ENCODE data around the gene ASB18.

The ASB18 gene

DNA sequence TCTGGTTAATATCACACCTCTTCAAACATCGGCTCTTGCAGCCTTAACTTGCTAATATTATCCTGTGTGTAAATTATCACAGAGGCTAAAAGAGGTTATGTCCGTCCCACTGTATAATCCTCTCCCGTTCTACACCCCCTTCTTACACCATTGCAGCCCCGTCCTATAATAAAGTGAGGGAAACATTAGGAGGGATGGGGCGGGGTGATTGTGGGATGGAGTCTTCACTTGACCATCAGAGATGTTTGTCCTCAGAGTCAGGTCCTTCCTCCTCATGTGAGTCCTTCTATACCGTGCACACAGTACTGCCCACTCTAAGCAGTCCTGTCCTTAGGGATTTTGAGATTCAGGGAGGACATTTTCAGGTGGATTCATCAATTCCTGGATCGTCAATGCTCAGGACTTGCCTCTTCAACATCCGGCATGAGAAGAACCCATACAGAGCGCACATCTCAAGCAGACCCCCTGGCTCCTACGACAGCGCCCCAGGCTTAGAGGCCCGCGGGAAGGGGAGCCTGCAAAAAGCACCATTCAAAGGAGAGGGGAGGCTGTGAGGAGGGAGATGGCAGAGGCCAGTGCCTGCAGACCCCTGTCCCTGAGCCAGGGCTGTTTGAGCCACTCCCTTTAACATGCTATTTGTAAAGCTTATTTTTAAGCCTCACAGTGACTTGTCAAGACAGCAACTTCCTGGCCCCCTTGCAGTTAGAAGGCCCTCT, 42.8 kb upstream of the ASB18 start:
- H3K9me3 ChIP-seq, result no peaks in the 10 kb centered on the region
- TF ChIP-seq, protein P1, sequence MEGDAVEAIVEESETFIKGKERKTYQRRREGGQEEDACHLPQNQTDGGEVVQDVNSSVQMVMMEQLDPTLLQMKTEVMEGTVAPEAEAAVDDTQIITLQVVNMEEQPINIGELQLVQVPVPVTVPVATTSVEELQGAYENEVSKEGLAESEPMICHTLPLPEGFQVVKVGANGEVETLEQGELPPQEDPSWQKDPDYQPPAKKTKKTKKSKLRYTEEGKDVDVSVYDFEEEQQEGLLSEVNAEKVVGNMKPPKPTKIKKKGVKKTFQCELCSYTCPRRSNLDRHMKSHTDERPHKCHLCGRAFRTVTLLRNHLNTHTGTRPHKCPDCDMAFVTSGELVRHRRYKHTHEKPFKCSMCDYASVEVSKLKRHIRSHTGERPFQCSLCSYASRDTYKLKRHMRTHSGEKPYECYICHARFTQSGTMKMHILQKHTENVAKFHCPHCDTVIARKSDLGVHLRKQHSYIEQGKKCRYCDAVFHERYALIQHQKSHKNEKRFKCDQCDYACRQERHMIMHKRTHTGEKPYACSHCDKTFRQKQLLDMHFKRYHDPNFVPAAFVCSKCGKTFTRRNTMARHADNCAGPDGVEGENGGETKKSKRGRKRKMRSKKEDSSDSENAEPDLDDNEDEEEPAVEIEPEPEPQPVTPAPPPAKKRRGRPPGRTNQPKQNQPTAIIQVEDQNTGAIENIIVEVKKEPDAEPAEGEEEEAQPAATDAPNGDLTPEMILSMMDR (IDR thresholded peaks at IDR 0.05; ENCODE audit: low read depth, low read length), result no peak
- H3K27me3 ChIP-seq, result peaks cover 17% of the 10 kb centered on the region
- H3K36me3 ChIP-seq, result no peaks in the 10 kb centered on the region
- no peak for DNase-seq
- no peaks in the 10 kb centered on the region for H3K4me1 ChIP-seq
- no peak overlapping the region for H3K4me3 ChIP-seq (ENCODE audit: low read depth, low read length)

DNA sequence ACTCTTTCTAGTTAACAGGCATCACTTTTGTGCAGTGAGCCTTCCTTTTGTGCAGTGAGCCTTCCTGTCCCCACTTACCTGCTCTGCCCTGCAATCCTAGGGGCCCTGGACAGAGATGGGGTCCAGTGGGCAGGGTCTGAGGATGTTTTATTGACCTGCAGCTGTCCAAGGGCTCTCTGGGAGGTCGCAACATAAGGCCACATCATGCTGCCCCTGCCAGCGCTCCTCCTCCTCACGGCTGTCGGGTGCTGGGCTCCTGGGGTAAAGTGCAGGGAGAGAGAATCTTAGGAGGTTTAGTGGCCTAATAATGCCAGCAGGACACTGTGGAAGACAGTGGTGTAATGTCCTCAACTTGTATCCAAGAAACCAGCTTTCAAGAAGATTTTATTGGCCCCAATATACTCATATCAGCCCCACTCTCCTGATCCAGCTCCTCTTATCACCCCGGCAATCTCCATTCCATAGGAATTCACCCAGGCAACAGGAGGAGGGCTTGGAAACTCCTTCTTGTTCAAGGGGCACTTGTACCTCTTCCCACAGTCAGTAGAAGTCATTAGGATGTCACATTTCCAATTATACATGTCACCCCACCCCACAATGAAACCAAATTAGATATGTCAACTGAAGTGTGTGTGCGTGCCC, 41.9 kb upstream of the ASB18 start:
- Histone ChIP-seq H3K4me3 (ENCODE audit: low read depth, low read length) (no peak overlapping the region), H3K36me3 (no peaks in the 10 kb centered on the region), H3K4me1 (no peaks in the 10 kb centered on the region), H3K27me3 (peaks cover 22% of the 10 kb centered on the region), H3K9me3 (no peaks in the 10 kb centered on the region)
- TF ChIP-seq, protein P1 (IDR thresholded peaks at IDR 0.05; ENCODE audit: low read depth, low read length), result no peak
- no peak for DNase-seq

DNA sequence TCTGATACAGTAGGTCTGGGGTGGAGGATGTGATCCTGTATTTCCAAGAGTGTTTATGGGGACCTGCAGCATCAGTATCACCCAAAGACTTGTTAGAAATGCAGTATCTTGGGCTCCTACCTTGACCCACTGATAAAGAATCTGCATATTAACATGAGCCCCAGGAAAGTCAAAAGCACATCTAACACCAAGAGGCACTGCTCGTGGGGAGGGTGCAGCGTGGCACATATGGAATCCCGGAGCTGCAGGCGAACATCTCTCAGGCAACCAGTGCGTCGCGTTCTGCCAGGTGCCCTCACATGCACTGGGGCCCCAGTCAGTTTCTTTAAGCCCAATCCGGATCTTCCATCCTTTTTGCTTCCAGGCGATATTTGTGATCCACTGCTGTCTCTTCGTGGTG, 41.3 kb upstream of the ASB18 start:
- no peaks in the 10 kb centered on the region for H3K36me3 ChIP-seq
- no peaks in the 10 kb centered on the region for H3K4me1 ChIP-seq
- DNase-seq, result no peak
- no peak overlapping the region for H3K4me3 ChIP-seq (ENCODE audit: low read depth, low read length)
- H3K27me3 ChIP-seq, result peaks cover 23% of the 10 kb centered on the region
- no peaks in the 10 kb centered on the region for H3K9me3 ChIP-seq
- TF ChIP-seq, protein P1 (IDR thresholded peaks at IDR 0.05; ENCODE audit: low read depth, low read length), result no peak

DNA sequence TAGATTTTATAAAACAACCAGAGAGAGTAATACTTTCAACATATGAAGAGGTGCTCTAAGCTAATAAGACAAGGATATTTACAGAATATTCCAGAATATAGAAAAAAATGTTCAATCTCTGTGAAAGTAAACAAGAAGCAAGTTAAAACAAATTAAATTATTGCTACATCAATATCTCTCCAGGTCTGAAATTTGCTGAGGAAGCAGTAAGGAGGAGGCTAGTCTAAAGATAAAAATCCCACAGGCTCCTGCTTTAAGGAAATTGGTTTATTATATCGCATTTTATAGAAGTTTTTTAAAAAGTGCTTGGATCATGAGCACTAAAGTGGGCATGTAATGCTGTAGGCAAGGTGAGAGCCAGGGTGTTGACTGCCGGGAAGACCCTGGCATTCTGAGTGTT, 39.7 kb upstream of the ASB18 start:
- TF ChIP-seq, protein P1 (IDR thresholded peaks at IDR 0.05; ENCODE audit: low read depth, low read length), result no peak
- Histone ChIP-seq H3K4me1 (no peaks in the 10 kb centered on the region), H3K27me3 (peaks cover 16% of the 10 kb centered on the region), H3K9me3 (no peaks in the 10 kb centered on the region), H3K36me3 (no peaks in the 10 kb centered on the region), H3K4me3 (ENCODE audit: low read depth, low read length) (no peak overlapping the region)
- no peak for DNase-seq

DNA sequence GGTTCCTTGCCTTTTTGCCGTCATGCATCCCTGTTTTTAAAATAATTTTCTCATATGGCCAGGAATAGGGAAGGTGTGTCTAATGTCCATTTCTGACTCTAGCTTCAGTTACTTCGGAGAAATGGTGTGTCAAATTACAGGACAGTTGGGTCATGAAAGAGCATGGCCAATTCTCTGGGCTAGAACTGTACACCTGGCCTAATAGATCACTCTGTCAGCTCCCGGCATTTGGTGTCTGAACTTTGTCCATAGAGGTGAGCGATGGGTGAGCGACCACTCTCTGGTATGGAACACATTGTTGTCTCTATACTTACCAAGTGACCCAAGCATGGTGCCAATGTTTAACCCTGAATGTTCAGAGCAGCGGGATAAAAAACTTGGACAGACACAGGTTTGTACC, 38.3 kb upstream of the ASB18 start:
- H3K36me3 ChIP-seq, result no peaks in the 10 kb centered on the region
- TF ChIP-seq, protein P1 (IDR thresholded peaks at IDR 0.05; ENCODE audit: low read depth, low read length), result no peak
- H3K4me1 ChIP-seq, result no peaks in the 10 kb centered on the region
- H3K4me3 ChIP-seq (ENCODE audit: low read depth, low read length), result no peak overlapping the region
- peaks cover 15% of the 10 kb centered on the region for H3K27me3 ChIP-seq
- no peaks in the 10 kb centered on the region for H3K9me3 ChIP-seq
- DNase-seq, result no peak

DNA sequence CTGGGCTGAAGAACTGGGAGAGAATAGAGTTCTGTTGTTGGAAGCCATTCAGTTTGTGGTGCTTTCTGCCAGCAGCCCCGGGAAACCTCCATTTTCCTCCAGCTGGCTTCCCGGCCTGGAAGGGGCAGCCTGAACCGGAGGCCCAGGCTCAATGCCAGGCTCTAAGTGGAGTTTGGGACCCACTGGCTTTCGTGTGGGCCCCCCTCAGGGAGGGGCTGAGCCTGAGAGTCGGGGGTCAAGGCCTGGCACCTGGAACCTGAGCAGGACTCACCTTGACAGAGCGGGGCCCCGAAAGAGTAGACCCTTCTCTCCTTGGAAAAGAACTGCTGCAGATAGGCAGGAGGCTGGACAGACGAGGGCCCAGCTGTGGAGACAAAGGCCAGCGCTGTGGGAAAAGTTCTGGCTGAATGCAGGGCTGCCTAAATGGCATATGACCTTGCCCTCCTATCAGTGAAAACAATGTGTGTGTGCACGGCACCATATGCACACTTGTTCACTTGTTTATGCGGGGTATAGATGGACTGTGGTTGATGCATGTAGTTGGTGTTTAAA, 34.8 kb upstream of the ASB18 start:
- Histone ChIP-seq H3K27me3 (peaks cover 14% of the 10 kb centered on the region), H3K36me3 (no peaks in the 10 kb centered on the region), H3K4me1 (no peaks in the 10 kb centered on the region), H3K9me3 (no peaks in the 10 kb centered on the region; the same call in 1 of the 2 replicates), H3K4me3 (ENCODE audit: low read depth, low read length) (no peak overlapping the region)
- DNase-seq, result no peak
- TF ChIP-seq, protein P1 (IDR thresholded peaks at IDR 0.05; ENCODE audit: low read depth, low read length), result no peak
